ENCODE measurements around the gene MTERF4.
"Not testable (repeated sequence)": the region's sequence is repeated elsewhere in the genome, so short reads cannot be mapped to it uniquely, and the experiment has no call there.

Gene MTERF4

DNA sequence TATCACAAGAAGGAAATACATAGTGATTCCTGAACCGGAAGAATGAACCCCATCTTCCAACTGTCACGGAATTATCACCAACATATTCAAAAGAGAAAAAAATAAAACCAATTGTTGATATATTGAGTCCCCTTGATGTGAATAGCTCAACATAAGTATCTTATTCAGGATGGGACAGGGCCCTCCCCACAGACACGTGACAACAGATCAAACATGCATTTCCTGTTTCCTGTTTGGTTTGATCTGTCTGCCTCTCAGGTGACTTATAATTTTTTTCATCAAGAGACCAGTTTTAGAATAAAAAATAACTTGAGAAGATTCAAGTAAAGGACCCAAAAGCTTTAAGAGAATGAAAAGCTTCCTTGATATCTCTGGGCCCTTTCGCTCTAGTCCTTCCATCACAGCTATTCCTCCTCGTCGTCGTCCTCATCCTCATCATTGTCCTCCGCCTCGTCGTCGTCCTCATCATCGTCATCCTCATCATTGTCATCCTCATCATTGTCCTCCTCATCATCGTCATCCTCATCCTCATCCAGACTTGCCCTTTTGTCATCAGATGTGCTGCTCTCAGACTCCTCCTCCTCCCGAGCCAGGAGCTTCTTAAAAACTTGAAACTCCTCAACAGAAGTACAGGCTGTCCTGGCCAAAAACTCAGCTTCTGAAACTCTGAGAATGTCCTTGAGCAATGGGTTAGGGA is 6.3 kb downstream of the MTERF4 start:
- Histone ChIP-seq H3K4me1 (ENCODE audit: insufficient read depth, low read length, poor library complexity, severe bottlenecking) (peaks cover 10% of the 10 kb centered on the region), H3K4me2 (ENCODE audit: low read depth, low read length, poor library complexity, severe bottlenecking) (peak overlapping the region; percentile 62), H3K4me3 (ENCODE audit: low read length, poor library complexity, severe bottlenecking) (peak overlapping the region; percentile 16), H3K36me3 (ENCODE audit: insufficient read depth, low read length) (peaks cover 20% of the 10 kb centered on the region; the same call in 1 of the 2 replicates), H3K9me2 (replicated peaks; ENCODE audit: low read depth, low read length) (no peaks in the 10 kb centered on the region), H3K27me3 (ENCODE audit: insufficient read depth, low read length, poor library complexity, severe bottlenecking) (no peaks in the 10 kb centered on the region), H3K9ac (ENCODE audit: low read depth, low read length, poor library complexity, severe bottlenecking) (no peak overlapping the region), H3F3A (ENCODE audit: low read depth) (no peaks in the 10 kb centered on the region), H2AFZ (ENCODE audit: low read length) (no peak overlapping the region), H3K9me3 (ENCODE audit: insufficient read depth, low read depth, low read length) (no peaks in the 10 kb centered on the region), H3K79me2 (ENCODE audit: insufficient read depth, low read length) (peaks cover 26% of the 10 kb centered on the region), H4K20me1 (ENCODE audit: insufficient read depth, low read length, poor library complexity, severe bottlenecking) (peaks cover 8% of the 10 kb centered on the region)
- TF ChIP-seq EZH2phosphoT487 (IDR thresholded peaks at IDR 0.05; ENCODE audit: borderline replicate concordance): no peak

- H3K27me3 ChIP-seq (ENCODE audit: insufficient read depth, low read length, poor library complexity, severe bottlenecking): no peaks in the 10 kb centered on the region
- H3K79me2 ChIP-seq (ENCODE audit: insufficient read depth, low read length): peaks cover 18% of the 10 kb centered on the region
- H3K4me3 ChIP-seq (ENCODE audit: low read length, poor library complexity, severe bottlenecking): no peak overlapping the region
- peaks cover 20% of the 10 kb centered on the region; the same call in 1 of the 2 replicates for H3K36me3 ChIP-seq (ENCODE audit: insufficient read depth, low read length)
- H3K4me2 ChIP-seq (ENCODE audit: low read depth, low read length, poor library complexity, severe bottlenecking): peak overlapping the region; percentile 62
- H3K9me2 ChIP-seq (replicated peaks; ENCODE audit: low read depth, low read length): no peaks in the 10 kb centered on the region
- H3F3A ChIP-seq (ENCODE audit: low read depth): no peaks in the 10 kb centered on the region
- TF ChIP-seq, protein P1, sequence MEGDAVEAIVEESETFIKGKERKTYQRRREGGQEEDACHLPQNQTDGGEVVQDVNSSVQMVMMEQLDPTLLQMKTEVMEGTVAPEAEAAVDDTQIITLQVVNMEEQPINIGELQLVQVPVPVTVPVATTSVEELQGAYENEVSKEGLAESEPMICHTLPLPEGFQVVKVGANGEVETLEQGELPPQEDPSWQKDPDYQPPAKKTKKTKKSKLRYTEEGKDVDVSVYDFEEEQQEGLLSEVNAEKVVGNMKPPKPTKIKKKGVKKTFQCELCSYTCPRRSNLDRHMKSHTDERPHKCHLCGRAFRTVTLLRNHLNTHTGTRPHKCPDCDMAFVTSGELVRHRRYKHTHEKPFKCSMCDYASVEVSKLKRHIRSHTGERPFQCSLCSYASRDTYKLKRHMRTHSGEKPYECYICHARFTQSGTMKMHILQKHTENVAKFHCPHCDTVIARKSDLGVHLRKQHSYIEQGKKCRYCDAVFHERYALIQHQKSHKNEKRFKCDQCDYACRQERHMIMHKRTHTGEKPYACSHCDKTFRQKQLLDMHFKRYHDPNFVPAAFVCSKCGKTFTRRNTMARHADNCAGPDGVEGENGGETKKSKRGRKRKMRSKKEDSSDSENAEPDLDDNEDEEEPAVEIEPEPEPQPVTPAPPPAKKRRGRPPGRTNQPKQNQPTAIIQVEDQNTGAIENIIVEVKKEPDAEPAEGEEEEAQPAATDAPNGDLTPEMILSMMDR (conservative IDR thresholded peaks at IDR 0.05; ENCODE audit: low read length): no peak
- TF ChIP-seq EZH2phosphoT487 (IDR thresholded peaks at IDR 0.05; ENCODE audit: borderline replicate concordance): no peak
- no peak overlapping the region for H3K9ac ChIP-seq (ENCODE audit: low read depth, low read length, poor library complexity, severe bottlenecking)
- H3K4me1 ChIP-seq (ENCODE audit: insufficient read depth, low read length, poor library complexity, severe bottlenecking): peaks cover 9% of the 10 kb centered on the region
- peaks cover 8% of the 10 kb centered on the region for H4K20me1 ChIP-seq (ENCODE audit: insufficient read depth, low read length, poor library complexity, severe bottlenecking)
- no peaks in the 10 kb centered on the region for H3K9me3 ChIP-seq (ENCODE audit: insufficient read depth, low read depth, low read length)
- no peak overlapping the region for H2AFZ ChIP-seq (ENCODE audit: low read length)
These were observed 7.1 kb downstream of the MTERF4 start for GRCh38 chr2:241094924-241095420.

- H3F3A ChIP-seq (ENCODE audit: low read depth): no peaks in the 10 kb centered on the region
- H3K4me3 ChIP-seq (ENCODE audit: low read length, poor library complexity, severe bottlenecking): no peak overlapping the region
- H3K27me3 ChIP-seq (ENCODE audit: insufficient read depth, low read length, poor library complexity, severe bottlenecking): no peaks in the 10 kb centered on the region
- H3K4me1 ChIP-seq (ENCODE audit: insufficient read depth, low read length, poor library complexity, severe bottlenecking): peaks cover 9% of the 10 kb centered on the region
- H3K79me2 ChIP-seq (ENCODE audit: insufficient read depth, low read length): peaks cover 14% of the 10 kb centered on the region; the same call in 1 of the 2 replicates
- H3K9me2 ChIP-seq (replicated peaks; ENCODE audit: low read depth, low read length): no peaks in the 10 kb centered on the region
- no peak for TF ChIP-seq EZH2phosphoT487 (IDR thresholded peaks at IDR 0.05; ENCODE audit: borderline replicate concordance)
- TF ChIP-seq, protein P1 (conservative IDR thresholded peaks at IDR 0.05; ENCODE audit: low read length): no peak
- H3K9me3 ChIP-seq (ENCODE audit: insufficient read depth, low read depth, low read length): no peaks in the 10 kb centered on the region
- H3K36me3 ChIP-seq (ENCODE audit: insufficient read depth, low read length): peaks cover 25% of the 10 kb centered on the region; the same call in 1 of the 2 replicates
- H3K4me2 ChIP-seq (ENCODE audit: low read depth, low read length, poor library complexity, severe bottlenecking): no peak overlapping the region
- H3K9ac ChIP-seq (ENCODE audit: low read depth, low read length, poor library complexity, severe bottlenecking): no peak overlapping the region
- peaks cover 8% of the 10 kb centered on the region for H4K20me1 ChIP-seq (ENCODE audit: insufficient read depth, low read length, poor library complexity, severe bottlenecking)
- H2AFZ ChIP-seq (ENCODE audit: low read length): no peak overlapping the region
These were observed 7.9 kb downstream of the MTERF4 start for GRCh38 chr2:241094172-241094571.

DNA sequence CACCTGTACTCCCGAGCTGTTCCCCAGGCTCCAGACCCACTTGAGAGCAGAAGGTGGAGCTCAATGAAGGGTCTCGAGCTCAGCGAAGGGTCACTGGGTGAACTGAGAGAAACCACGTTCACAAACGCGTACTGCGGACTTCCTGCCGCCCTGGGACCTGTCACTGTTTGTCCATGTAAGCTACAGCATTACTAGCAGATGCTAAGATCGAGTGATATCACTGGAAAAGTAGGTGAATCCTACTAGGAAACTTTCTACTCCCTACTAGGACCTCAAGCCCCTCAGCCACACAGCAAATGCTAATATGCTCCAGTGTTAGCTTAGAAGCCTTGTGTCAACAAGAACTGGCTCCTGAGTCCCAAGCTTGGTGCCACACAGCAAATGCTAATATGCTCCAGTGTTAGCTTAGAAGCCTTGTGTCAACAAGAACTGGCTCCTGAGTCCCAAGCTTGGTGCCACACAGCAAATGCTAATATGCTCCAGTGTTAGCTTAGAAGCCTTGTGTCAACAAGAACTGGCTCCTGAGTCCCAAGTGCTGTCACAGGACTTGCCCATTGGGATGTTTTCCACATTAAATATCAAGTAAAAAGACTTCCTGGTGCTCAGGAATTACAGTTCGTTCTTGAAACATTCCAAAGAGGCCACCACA is 8.8 kb downstream of the MTERF4 start:
- H3K9me2 ChIP-seq (replicated peaks; ENCODE audit: low read depth, low read length); H4K20me1 ChIP-seq (ENCODE audit: insufficient read depth, low read length, poor library complexity, severe bottlenecking); H3K4me3 ChIP-seq (ENCODE audit: low read length, poor library complexity, severe bottlenecking); H3K4me2 ChIP-seq (ENCODE audit: low read depth, low read length, poor library complexity, severe bottlenecking); H2AFZ ChIP-seq (ENCODE audit: low read length); H3K9me3 ChIP-seq (ENCODE audit: insufficient read depth, low read depth, low read length); H3K9ac ChIP-seq (ENCODE audit: low read depth, low read length, poor library complexity, severe bottlenecking); H3K27me3 ChIP-seq (ENCODE audit: insufficient read depth, low read length, poor library complexity, severe bottlenecking); H3K4me1 ChIP-seq (ENCODE audit: insufficient read depth, low read length, poor library complexity, severe bottlenecking); H3K79me2 ChIP-seq (ENCODE audit: insufficient read depth, low read length); H3F3A ChIP-seq (ENCODE audit: low read depth): not testable (repeated sequence)
- peaks cover 34% of the 10 kb centered on the region; the same call in 1 of the 2 replicates for H3K36me3 ChIP-seq (ENCODE audit: insufficient read depth, low read length)
